Cardiac muscle cell (in vitro differentiated cells and primary cell): ENCODE measurements around the gene ETV7. TPM values are rescaled to one million over a fixed set of nuclear protein-coding genes. Genes with fewer than 3 reads are reported as not detected.
A peak's percentile ranks its signal among the peaks of the same experiment; 100 is the strongest.

Source experiments
- DNase-seq, 2 donors: peaks; one replicate each; pipeline versions ENCODE4 v3.0.0 to v3.0.0-alpha.2; 2010 to 2017; ENCODE audit warnings: low read depth in 1 of 2, low spot score in 1 of 2
- H3K27ac ChIP-seq: fragments of 200-600 bp; sonication (generic); 2 replicates; pipeline ENCODE4 v1.5.1; 2016
- H3K27me3 ChIP-seq: fragments of 200-600 bp; sonication (generic); 2 replicates; pipeline ENCODE4 v1.6.0; 2016; ENCODE audit warnings: control low read depth
- H3K36me3 ChIP-seq: fragments of 200-600 bp; sonication (generic); 2 replicates; pipeline ENCODE4 v1.5.1; 2016; ENCODE audit warnings: control low read depth
- H3K4me1 ChIP-seq: fragments of 200-600 bp; sonication (generic); 2 replicates; pipeline ENCODE4 v1.8.1; 2017; ENCODE audit warnings: low read depth, mild to moderate bottlenecking, mixed run types
- H3K4me3 ChIP-seq: fragments of 200-600 bp; sonication (generic); 2 replicates; pipeline ENCODE4 v1.5.1; 2016; ENCODE audit warnings: mild to moderate bottlenecking
- H3K9me3 ChIP-seq: fragments of 200-600 bp; sonication (generic); 2 replicates; pipeline ENCODE4 v1.5.1; 2017; ENCODE audit warnings: low read depth, mild to moderate bottlenecking, control low read depth
- polyA plus RNA-seq: library from polyadenylated mRNA; unstranded; fragments of >200 nt; fragmentation: Nextera tagmentation; extraction: Ambion mirVana; gene quantifications from 2 replicates; pipeline ENCODE4 v1.2.1, GENCODE V29; 2016
- total RNA-seq: library from RNA; depleted of rRNA; stranded (reverse); fragments of >200 nt; gene quantifications from 2 replicates; pipeline ENCODE4 v1.2.3, GENCODE V29; 2016
- TF ChIP-seq, protein P1 (sequence below): IDR thresholded peaks from 2 replicates; pipeline ENCODE4 v1.5.1; 2012; ENCODE audit warnings: low read depth, mild to moderate bottlenecking, low read length

The ETV7 gene
- total and polyA plus RNA-seq, 2 experiments from 2014 or later: 0.28 TPM; not detected in 1

DNA sequence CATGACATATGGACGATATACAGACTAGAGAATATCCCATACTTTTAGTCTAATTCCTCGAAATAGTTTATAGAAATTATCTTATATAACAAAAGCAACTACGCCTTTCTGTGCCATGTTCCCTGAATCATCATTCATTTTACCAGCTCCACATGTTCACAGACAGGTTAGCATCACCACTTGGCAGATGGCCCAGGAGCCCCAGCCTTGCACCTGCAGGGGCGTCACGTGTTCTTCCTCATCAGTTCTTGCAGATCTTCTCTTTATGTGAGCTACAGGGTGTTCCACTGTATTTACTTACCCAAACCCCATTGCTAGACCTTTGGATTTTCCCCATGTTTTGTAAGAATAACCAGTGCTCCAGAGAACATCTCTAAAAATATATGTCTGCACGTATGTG is 38.2 kb downstream of the ETV7 start:
- H3K4me1 ChIP-seq: peaks cover 28% of the 10 kb centered on the region
- H3K9me3 ChIP-seq: no peaks in the 10 kb centered on the region
- H3K27me3 ChIP-seq: no peaks in the 10 kb centered on the region
- no peaks in the 10 kb centered on the region for H3K36me3 ChIP-seq
- H3K4me3 ChIP-seq: no peak overlapping the region
- no peak overlapping the region for H3K27ac ChIP-seq
- TF ChIP-seq, protein P1, sequence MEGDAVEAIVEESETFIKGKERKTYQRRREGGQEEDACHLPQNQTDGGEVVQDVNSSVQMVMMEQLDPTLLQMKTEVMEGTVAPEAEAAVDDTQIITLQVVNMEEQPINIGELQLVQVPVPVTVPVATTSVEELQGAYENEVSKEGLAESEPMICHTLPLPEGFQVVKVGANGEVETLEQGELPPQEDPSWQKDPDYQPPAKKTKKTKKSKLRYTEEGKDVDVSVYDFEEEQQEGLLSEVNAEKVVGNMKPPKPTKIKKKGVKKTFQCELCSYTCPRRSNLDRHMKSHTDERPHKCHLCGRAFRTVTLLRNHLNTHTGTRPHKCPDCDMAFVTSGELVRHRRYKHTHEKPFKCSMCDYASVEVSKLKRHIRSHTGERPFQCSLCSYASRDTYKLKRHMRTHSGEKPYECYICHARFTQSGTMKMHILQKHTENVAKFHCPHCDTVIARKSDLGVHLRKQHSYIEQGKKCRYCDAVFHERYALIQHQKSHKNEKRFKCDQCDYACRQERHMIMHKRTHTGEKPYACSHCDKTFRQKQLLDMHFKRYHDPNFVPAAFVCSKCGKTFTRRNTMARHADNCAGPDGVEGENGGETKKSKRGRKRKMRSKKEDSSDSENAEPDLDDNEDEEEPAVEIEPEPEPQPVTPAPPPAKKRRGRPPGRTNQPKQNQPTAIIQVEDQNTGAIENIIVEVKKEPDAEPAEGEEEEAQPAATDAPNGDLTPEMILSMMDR: no peak
- DNase-seq: no peak

GRCh38 chr6:36347621-36348020 is 39.8 kb downstream of the ETV7 start:
- peak; percentile 44 to 78 for DNase-seq
- Histone ChIP-seq H3K27ac (peak overlapping the region; percentile 56), H3K4me3 (no peak overlapping the region), H3K36me3 (no peaks in the 10 kb centered on the region), H3K27me3 (no peaks in the 10 kb centered on the region), H3K4me1 (peaks cover 28% of the 10 kb centered on the region), H3K9me3 (no peaks in the 10 kb centered on the region)
- TF ChIP-seq, protein P1: no peak

DNA sequence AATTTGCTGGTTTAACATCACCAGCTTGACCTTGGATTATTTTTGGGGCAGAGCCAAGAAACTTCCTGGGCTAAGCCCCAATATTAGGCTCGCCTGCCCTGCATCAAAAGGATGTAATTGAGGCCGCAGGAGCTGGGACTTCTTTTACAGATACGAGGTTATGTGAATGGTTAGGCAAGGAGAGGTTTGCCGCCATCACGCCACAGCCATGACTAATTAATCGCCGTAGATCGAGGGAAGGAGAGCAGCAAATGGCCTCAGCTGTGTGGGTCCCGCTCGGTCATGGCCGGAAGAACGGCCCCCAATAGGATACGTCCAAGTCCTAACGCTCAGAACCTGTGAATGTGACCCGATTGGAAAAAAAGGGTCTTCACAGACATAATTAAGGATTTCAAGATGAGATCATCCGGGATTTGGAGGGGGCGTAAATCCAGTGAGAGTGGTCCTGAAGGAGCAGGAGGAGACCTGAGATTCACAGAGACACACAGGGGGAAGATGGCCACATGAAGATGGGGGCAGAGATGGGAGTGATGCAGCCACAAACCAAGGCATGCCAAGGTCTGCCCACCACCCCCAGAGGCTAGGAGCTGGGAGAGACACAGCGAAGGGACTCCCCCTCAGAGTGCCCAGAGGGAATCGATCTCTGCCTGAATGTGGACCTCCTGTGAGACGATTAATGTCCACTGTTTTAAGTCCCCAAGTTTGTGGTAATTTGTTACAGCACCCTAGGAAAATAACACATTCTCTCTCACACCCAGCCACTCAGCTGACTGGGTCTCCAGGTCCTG is 40.8 kb downstream of the ETV7 start:
- no peaks in the 10 kb centered on the region for H3K27me3 ChIP-seq
- TF ChIP-seq, protein P1: no peak
- DNase-seq: no peak
- H3K9me3 ChIP-seq: no peaks in the 10 kb centered on the region
- no peak overlapping the region for H3K4me3 ChIP-seq
- peak overlapping the region; percentile 56 for H3K27ac ChIP-seq
- H3K4me1 ChIP-seq: peaks cover 28% of the 10 kb centered on the region
- no peaks in the 10 kb centered on the region for H3K36me3 ChIP-seq

- Histone ChIP-seq H3K4me1 (peaks cover 24% of the 10 kb centered on the region), H3K36me3 (no peaks in the 10 kb centered on the region), H3K27ac (peak overlapping the region; percentile 88), H3K9me3 (no peaks in the 10 kb centered on the region), H3K27me3 (no peaks in the 10 kb centered on the region), H3K4me3 (no peak overlapping the region)
- TF ChIP-seq, protein P1: no peak
- DNase-seq: peak; percentile 39 to 56
These were observed 41.6 kb downstream of the ETV7 start for GRCh38 chr6:36345681-36346466.

GRCh38 chr6:36343109-36343680 is 44.3 kb downstream of the ETV7 start:
- Histone ChIP-seq H3K36me3 (no peaks in the 10 kb centered on the region), H3K4me3 (no peak overlapping the region), H3K9me3 (no peaks in the 10 kb centered on the region), H3K27me3 (peaks cover 3% of the 10 kb centered on the region), H3K4me1 (peaks cover 20% of the 10 kb centered on the region), H3K27ac (no peak overlapping the region)
- DNase-seq: no peak
- TF ChIP-seq, protein P1: no peak
